HG02571 (cell line): ENCODE measurements around the gene LIG3.
"Not testable (repeated sequence)": the region's sequence is repeated elsewhere in the genome, so short reads cannot be mapped to it uniquely, and the experiment has no call there.

ENCODE experiments used
- ATAC-seq: cut with Tn5 transposase; IDR thresholded peaks from one replicate; pipeline ENCODE4 v1.9.1; 2021; ENCODE audit warnings: mild to moderate bottlenecking, moderate library complexity; ENCODE audit not compliant: unreplicated experiment

The LIG3 gene

GRCh38 chr17:34998205-34998604 is 17.9 kb downstream of the LIG3 start:
- no peak for ATAC-seq

DNA sequence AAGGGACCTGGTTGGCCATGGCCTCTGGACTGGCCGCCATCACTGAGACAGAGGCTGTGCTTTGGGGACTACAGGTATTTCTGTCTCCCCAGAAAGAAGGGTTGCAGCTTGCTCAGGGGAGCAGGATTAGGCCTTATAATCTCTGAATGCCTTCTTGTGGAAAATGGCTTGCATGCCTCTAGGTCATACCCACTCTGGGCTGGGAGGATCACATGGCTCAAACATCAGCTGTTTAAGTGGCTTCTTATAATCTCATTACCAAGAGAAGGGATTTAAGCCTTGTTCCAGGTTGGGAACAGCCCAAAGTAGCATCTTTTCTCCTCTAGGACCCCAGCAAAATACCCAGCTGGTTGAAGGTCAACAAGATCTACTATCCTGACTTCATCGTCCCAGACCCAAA is 19.1 kb downstream of the LIG3 start:
- no peak for ATAC-seq

- ATAC-seq = not testable (repeated sequence)
Observed at GRCh38 chr17:35000965-35001364, 20.7 kb downstream of the LIG3 start.

GRCh38 chr17:35001549-35001948 is 21.2 kb downstream of the LIG3 start:
- no peak for ATAC-seq

GRCh38 chr17:35002876-35003551 is 22.7 kb downstream of the LIG3 start:
- ATAC-seq = no peak

GRCh38 chr17:35003778-35004177 is 23.5 kb downstream of the LIG3 start:
- no peak for ATAC-seq

GRCh38 chr17:35006345-35006744 is 26.0 kb downstream of the LIG3 start:
- ATAC-seq = no peak

DNA sequence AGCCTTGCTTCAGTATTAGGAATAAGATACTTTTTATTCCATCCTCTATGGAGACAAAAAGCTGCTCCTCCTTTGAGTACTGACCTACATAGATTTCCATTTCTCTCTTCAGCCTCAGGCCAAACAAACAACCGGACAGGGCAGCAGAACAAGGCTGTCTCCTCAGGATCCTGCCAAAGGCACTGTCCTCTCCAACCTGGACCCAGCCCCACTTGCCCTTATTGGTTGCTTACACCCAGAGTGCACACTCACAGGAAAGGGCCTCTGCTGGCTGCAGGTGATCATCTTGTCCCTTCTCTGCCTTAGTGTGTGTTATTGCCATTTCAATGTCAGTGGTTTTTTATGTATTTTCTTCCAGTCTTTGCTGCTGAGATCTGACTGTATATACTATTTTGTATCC is 26.6 kb downstream of the LIG3 start:
- ATAC-seq = no peak

DNA sequence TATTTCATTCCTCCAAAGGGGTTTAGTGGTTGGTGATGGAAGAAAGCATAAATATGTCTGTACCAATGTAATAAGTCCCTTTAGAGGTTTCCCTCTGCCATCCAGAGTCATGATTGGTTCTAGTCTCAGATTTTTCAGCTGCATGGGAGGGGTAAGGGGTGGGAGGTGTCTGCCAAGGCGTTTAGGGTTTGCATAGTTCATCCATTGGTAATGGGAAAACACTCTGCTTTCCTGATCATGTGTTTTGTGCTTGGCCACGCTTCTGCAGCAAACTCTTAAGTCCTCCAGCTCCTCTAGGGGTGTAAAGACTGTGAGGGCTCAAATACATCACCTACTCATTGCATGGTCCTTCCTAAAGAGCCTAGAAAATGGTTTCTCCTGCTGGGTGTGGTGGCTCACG is 29.8 kb downstream of the LIG3 start:
- ATAC-seq = no peak

DNA sequence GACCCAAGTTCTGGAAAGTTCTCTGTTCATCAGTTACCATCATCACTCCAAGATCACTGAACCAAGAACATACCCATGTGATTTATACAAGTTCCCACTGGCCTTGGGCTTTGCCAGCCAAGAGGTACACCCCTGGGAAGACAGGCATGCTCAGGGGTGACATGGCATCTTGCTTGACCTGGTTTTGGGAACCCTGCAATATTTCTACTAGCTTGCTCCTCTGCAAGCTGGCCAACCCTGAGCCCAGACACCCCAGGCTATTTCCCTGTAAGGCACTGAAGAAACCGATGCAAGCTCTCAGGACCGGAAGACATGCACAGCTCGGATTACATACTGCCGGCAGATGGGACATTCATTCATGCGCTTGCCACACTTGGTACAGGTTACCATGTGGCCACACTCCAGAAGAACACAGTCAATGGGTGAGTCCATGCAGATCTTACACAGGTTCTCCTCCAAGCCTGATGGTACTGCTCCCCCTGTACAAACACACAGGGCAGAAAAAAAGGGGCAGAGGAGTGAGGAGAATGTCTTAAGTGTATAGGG is 31.4 kb downstream of the LIG3 start:
- ATAC-seq = no peak

DNA sequence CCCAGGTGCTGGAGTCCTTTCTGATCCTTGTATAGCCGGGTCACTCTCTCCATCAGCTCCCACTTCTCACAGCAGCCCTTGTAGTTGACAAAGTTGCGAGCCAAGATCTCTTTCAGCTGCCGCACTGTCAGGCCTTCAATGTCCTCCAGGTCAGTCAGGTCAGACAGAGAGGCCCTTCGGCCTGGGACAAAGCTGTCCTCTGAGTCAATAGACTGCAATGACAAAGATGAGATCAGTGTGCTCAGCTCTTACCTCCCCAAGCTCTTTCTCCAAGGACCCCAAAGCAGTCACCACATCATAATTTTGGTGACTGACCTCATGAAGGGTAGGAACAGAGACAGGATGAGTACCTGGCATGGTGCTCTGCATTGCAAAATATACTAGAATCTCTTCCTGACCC is 36.1 kb downstream of the LIG3 start:
- no peak for ATAC-seq

GRCh38 chr17:35017021-35017420 is 36.7 kb downstream of the LIG3 start:
- no peak for ATAC-seq

- ATAC-seq = no peak
Observed at GRCh38 chr17:35018814-35019213, 38.5 kb downstream of the LIG3 start.

DNA sequence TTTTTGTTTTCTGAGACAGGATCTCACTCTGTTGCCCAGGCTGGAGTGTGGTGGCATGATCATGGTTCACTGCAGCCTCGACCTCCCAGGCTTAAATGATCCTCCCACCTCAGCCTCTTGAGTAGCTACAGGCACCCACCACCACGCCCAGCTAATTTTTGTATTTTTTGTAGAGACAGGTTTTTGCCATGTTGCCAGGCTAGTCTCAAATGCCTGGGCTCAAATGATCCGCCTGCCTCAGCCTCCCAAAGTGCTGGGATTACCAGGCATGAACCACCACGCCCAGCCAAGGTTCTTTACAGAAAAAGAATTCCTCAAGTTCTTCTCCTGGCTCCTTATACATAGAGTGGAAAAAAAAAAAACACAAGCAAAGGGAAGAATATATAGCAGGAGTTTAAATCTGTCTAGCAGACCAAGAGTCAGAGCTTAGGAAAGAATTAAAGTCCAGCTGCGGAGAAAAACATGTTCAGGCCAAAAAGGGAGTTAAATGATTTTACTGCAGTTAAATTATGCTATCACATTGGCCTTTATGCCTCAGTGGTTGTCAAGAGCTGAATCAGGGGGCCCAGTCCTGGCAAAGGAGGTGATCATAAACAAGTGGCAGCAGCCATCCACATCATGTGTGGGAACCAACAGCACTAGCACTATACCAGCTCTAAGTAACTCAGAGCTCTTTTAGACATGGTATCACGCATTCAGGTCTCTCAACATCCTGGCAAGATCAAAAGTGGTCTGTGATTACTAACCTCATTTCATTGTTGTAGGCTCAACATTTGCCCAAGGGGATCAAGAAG is 39.3 kb downstream of the LIG3 start:
- ATAC-seq = no peak

- no peak for ATAC-seq
Observed at GRCh38 chr17:35021520-35022380, 41.4 kb downstream of the LIG3 start.

DNA sequence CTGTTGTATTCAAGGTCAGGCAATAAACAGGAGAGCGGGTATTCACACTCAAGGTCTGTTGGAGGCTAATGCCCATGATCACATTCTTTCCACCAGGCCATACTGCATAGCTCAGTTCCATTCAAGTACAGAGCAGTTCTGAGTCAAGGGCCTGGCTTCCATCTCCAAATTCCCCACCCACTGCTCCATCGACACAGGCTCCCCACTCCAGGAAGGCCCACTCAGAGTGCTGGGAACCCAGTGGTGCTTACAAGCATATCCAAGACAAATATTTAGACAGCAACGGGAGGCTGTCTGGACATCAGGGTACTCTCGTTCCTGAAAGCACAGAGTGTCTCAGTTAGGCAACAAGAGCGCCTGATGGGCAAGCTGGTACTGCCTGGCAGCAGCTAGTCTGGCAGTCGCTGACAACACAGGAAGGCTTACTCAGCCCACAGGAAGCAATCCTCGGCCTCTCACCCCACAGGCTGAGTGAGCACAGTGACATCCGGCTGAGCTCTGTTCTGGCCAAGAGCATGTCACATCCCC is 42.3 kb downstream of the LIG3 start:
- no peak for ATAC-seq

DNA sequence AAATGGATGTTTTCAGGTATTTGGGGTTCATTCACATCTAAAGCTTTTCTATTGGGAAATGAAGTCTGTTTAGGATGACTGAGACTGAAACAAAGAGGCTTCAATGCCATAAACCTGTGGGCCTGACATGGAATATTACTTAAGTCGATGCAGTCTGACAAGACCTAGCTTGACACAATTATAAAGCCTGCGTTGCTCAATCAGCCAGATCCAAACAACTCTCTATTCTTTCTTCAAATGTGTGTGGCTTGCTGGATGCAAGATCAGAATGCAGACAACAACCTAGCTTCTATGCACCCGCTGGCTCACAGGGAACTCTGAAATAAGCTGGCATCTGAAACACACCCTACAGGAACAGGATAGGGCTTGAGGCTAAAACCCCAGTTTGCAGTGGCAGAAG is 43.2 kb downstream of the LIG3 start:
- no peak for ATAC-seq

DNA sequence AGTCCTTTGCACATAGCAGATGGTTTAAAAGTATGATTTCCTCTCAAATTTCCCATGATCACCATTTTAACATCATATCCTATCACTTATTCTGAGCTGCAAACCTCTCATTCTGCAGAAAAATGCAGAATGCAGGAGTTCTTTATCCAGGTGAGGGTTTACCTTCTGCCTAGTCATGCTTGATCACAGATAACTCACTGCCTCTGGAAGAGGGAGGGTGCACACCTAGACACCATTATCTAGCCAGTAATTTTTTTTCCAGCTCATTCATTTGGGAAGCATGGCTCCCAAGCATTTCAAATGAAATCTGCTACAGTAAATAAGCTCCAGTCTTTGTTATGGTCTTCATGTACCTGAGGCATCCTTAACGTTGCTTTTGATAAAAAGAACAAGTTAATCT is 45.2 kb downstream of the LIG3 start:
- no peak for ATAC-seq

DNA sequence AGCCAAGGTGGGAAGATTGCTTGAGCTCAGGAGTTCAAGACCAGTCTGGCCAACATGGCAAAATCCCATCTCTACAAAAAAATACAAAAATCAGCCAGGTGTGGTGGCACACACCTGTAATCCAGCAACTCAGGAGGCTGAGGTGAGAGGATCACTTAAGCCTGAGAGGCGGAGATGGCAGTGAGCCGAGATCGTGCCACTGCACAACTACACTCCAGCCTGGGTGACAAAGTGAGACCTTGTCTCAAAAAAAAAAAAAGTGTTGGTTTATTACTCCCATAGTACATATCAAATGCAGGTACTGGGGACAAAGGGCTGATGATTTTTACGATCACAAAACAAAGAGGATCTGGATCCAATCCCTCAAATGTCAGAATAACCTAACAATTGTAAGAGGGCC is 47.8 kb downstream of the LIG3 start:
- ATAC-seq = not testable (repeated sequence)

- no peak for ATAC-seq
Observed at GRCh38 chr17:35028531-35029262, 48.4 kb downstream of the LIG3 start.
